GM23338 (cell line): ENCODE data around the gene CT47B1. TPM values are rescaled to one million over a fixed set of nuclear protein-coding genes. Genes with fewer than 3 reads are reported as not detected.
"Not testable (repeated sequence)": the region's sequence is repeated elsewhere in the genome, so short reads cannot be mapped to it uniquely, and the experiment has no call there.

ENCODE experiments used
- ATAC-seq: fragments of 200-7000 bp; cut with Tn5 transposase; 3 replicates; pipeline ENCODE4 v1.9.1; 2020
- DNase-seq: peaks from one replicate; pipeline ENCODE4 v3.0.0-alpha.2; 2015; ENCODE audit warnings: low spot score
- H2AFZ ChIP-seq: fragments of 200-600 bp; sonication (generic); 2 replicates; pipeline ENCODE4 v1.8.0; 2016; ENCODE audit warnings: antibody characterized with exemption, mild to moderate bottlenecking, moderate library complexity
- H3F3A ChIP-seq: fragments of 200-600 bp; sonication (generic); replicated peaks from 2 replicates; pipeline ENCODE4 v1.8.0; 2017; ENCODE audit warnings: antibody characterized with exemption, mixed run types, low read depth
- H3K27ac ChIP-seq: fragments of 200-600 bp; sonication (generic); 2 replicates; pipeline ENCODE4 v1.6.1; 2016; ENCODE audit warnings: low read depth
- H3K27me3 ChIP-seq: fragments of 200-600 bp; sonication (generic); 2 replicates; pipeline ENCODE4 v1.8.0; 2016; ENCODE audit warnings: mild to moderate bottlenecking, mixed run types, moderate library complexity; ENCODE audit not compliant: insufficient read depth
- H3K36me3 ChIP-seq: fragments of 200-600 bp; sonication (generic); 2 replicates; pipeline ENCODE4 v1.8.0; 2016; ENCODE audit warnings: mild to moderate bottlenecking; ENCODE audit not compliant: insufficient read depth
- H3K4me1 ChIP-seq: fragments of 200-600 bp; sonication (generic); 2 replicates; pipeline ENCODE4 v1.8.0; 2016; ENCODE audit warnings: mild to moderate bottlenecking, moderate library complexity; ENCODE audit not compliant: insufficient read depth
- H3K4me2 ChIP-seq: fragments of 200-600 bp; sonication (generic); 2 replicates; pipeline ENCODE4 v1.7.1; 2017; ENCODE audit warnings: mixed run types
- H3K4me3 ChIP-seq: fragments of 200-600 bp; sonication (generic); 2 replicates; pipeline ENCODE4 v1.6.1; 2016; ENCODE audit warnings: mixed run types
- H3K79me2 ChIP-seq: fragments of 200-600 bp; sonication (generic); replicated peaks from 2 replicates; pipeline ENCODE4 v1.8.0; 2017; ENCODE audit warnings: mild to moderate bottlenecking; ENCODE audit not compliant: insufficient read depth
- H3K9me2 ChIP-seq: fragments of 200-600 bp; sonication (generic); 2 replicates; pipeline ENCODE4 v1.8.0; 2017; ENCODE audit not compliant: insufficient read depth
- H4K20me1 ChIP-seq: fragments of 200-600 bp; sonication (generic); replicated peaks from 2 replicates; pipeline ENCODE4 v1.8.0; 2017; ENCODE audit warnings: mild to moderate bottlenecking; ENCODE audit not compliant: insufficient read depth
- H3K27ac Mint-ChIP-seq: 2 replicates; pipeline ENCODE4 v1.8.0; 2020; ENCODE audit warnings: inconsistent platforms, mild to moderate bottlenecking, moderate library complexity, mixed read lengths
- H3K27me3 Mint-ChIP-seq: 3 replicates; pipeline ENCODE4 v1.8.0; 2022; ENCODE audit warnings: low read depth, mild to moderate bottlenecking, moderate library complexity, mixed read lengths, inconsistent platforms; ENCODE audit not compliant: insufficient read depth, poor library complexity
- H3K36me3 Mint-ChIP-seq: 3 replicates; pipeline ENCODE4 v1.8.0; 2021; ENCODE audit warnings: low read depth, mild to moderate bottlenecking, inconsistent platforms, moderate library complexity, mixed read lengths
- H3K4me1 Mint-ChIP-seq: 3 replicates; pipeline ENCODE4 v1.8.0; 2020; ENCODE audit warnings: mild to moderate bottlenecking, inconsistent platforms, mixed read lengths
- H3K4me3 Mint-ChIP-seq: 3 replicates; pipeline ENCODE4 v1.8.0; 2021; ENCODE audit warnings: moderate library complexity, mild to moderate bottlenecking, inconsistent platforms, mixed read lengths
- H3K9me3 Mint-ChIP-seq: 3 replicates; pipeline ENCODE4 v1.8.0; 2020; ENCODE audit warnings: moderate library complexity, mild to moderate bottlenecking, inconsistent platforms, mixed read lengths
- CREB1 ChIP-seq: fragments of 250-450 bp; sonication (Bioruptor Pico); IDR thresholded peaks from 2 replicates; pipeline ENCODE4 v1.5.0; 2020; ENCODE audit warnings: low read depth, mild to moderate bottlenecking, moderate library complexity
- EZH2 ChIP-seq: fragments of 200-600 bp; sonication (generic); IDR thresholded peaks from one replicate; pipeline ENCODE4 v1.8.0; 2017; ENCODE audit warnings: antibody characterized with exemption, mild to moderate bottlenecking, low read depth; ENCODE audit not compliant: unreplicated experiment
- EZH2phosphoT487 ChIP-seq: fragments of 200-600 bp; sonication (generic); IDR thresholded peaks from one replicate; pipeline ENCODE4 v1.8.1; 2018; ENCODE audit warnings: antibody characterized with exemption; ENCODE audit not compliant: unreplicated experiment
- JUNB ChIP-seq: IDR thresholded peaks from one replicate; pipeline ENCODE4 v1.6.1; 2016; ENCODE audit warnings: antibody characterized with exemption; ENCODE audit not compliant: unreplicated experiment
- POLR2AphosphoS5 ChIP-seq: IDR thresholded peaks from 2 replicates; pipeline ENCODE4 v1.6.1; 2016; ENCODE audit warnings: antibody characterized with exemption, low read depth
- STAT1 ChIP-seq: IDR thresholded peaks from one replicate; pipeline ENCODE4 v1.6.1; 2016; ENCODE audit warnings: antibody characterized with exemption; ENCODE audit not compliant: unreplicated experiment
- ZNF114 ChIP-seq: fragments of 250-450 bp; sonication (Bioruptor Pico); IDR thresholded peaks from 2 replicates; pipeline ENCODE4 v1.5.0; 2020; ENCODE audit warnings: mild to moderate bottlenecking, moderate library complexity
- ZNF331 ChIP-seq: fragments of 250-450 bp; sonication (Bioruptor Pico); IDR thresholded peaks from 2 replicates; pipeline ENCODE4 v1.5.0; 2020; ENCODE audit warnings: low read depth, mild to moderate bottlenecking, moderate library complexity
- long read RNA-seq: library from polyadenylated mRNA; unstranded; transcript quantifications from one replicate; pipeline ENCODE4 v2.0.0, GENCODE V29; 2020; ENCODE audit not compliant: unreplicated experiment
- polyA plus RNA-seq: library from polyadenylated mRNA; unstranded; fragments of >200 nt; fragmentation: Nextera tagmentation; extraction: Ambion mirVana; gene quantifications from 2 replicates; pipeline ENCODE4 v1.2.1, GENCODE V29; 2016
- total RNA-seq: library from RNA; depleted of rRNA; stranded (reverse); fragments of >200 nt; shearing (Covaris generic); gene quantifications from 2 replicates; pipeline ENCODE4 v1.2.3, GENCODE V29; 2014; rRNA removed
- TF ChIP-seq, protein P1 (sequence below), 2 experiments: fragments of 200-600 bp in 1 of 2; sonication (generic) in 1 of 2; conservative IDR thresholded peaks; 2 replicates each; pipeline versions ENCODE4 v1.5.1 to v1.6.1; 2016 to 2017; ENCODE audit warnings: antibody characterized with exemption in 2 of 2, low read depth in 2 of 2, mild to moderate bottlenecking in 2 of 2, moderate library complexity in 1 of 2
- TF ChIP-seq, protein P2 (sequence below): IDR thresholded peaks from one replicate; pipeline ENCODE4 v1.6.1; 2018; ENCODE audit warnings: antibody characterized with exemption; ENCODE audit not compliant: unreplicated experiment
- TF ChIP-seq, protein P3 (sequence below): IDR thresholded peaks from 2 replicates; pipeline ENCODE4 v1.6.1; 2016; ENCODE audit warnings: antibody characterized with exemption

Gene CT47B1
- not detected in 2 replicates for total RNA-seq
- polyA plus RNA-seq, result not detected in 2 replicates
- long read RNA-seq, result 0 reads

DNA sequence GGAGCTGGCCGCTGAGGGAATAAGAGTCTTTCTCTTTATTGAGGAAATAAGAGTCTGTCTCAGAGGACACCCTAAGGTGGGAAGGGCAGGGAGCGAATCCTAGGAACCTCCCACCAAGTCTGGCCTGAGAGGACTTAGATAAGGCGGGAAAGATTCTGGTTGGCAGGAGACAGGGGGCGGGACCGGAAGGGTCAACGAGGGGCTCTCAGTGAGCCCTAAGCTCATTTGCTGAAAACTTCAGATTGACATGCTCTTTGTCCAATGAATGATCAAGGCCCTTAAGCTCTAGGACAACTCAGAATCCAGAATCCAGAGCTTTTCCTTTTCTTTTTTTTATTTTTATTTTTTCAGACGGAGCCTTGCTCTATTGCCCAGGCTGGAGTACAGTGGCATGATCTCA, at the start of gene CT47B1:
Gene CT47B1 (minus strand): TSS at position 101 of the 400 bp plus-strand sequence. CDS start 196 bp downstream, outside the sequence.
- not testable (repeated sequence) for H3K27ac Mint-ChIP-seq

DNA sequence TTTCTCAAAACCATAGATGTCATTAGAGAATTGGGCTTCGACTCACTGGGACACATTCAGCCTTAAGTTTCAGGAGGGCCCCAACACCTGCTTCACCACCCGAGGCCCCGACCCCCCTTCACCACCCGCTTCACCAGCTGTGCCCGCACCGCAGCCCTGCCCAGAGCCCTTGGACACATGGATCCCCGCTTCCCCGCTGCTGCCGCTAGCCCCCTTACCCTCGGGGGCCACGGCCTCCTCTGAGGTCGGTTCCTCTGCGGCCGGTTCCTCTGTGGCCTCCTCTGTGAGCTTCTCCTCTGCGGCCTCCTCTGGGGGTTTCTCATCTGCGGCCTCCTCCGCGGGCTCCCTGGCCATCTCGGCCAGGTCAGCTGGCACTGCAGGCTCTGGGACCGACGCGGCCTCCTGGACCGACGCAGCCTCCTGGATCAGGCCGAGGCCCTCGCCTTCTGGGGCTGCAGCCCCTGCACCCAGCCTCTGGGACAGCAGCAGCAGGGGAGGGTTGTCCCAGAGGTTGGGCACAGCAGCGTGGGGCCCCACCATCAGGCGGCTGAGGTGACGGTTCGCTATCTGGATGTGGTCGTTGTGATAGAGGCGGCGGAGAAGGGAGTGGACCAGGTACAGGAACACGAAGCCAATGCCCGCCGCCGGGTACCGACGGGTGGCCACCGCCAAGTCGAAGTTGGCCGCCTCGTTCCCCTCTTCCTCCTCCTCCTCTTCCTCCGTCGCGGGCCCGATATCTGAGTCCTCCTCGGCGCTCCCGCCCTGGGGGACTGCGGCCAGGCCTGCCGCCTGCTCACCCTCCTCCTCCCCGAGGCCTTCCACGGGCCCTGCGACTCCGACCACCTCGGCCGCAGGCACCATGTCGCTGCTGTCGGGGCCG, 748 bp downstream of the CT47B1 start:
- DNase-seq (no peak), ATAC-seq (no peak)
- no peaks in the 10 kb centered on the region for H3K9me2 ChIP-seq
- Mint-ChIP-seq H3K4me1 (peaks cover 2% of the 10 kb centered on the region; the same call in 1 of the 3 replicates), H3K27me3 (peaks cover 4% of the 10 kb centered on the region), H3K27ac (no peak overlapping the region), H3K36me3 (no peaks in the 10 kb centered on the region), H3K4me3 (no peak overlapping the region), H3K9me3 (no peaks in the 10 kb centered on the region; the same call in 2 of the 3 replicates)
- H3K4me1 ChIP-seq, result no peaks in the 10 kb centered on the region
- H3K27ac ChIP-seq, result no peak overlapping the region
- no peaks in the 10 kb centered on the region for H4K20me1 ChIP-seq
- no peak overlapping the region for H2AFZ ChIP-seq
- no peaks in the 10 kb centered on the region for H3F3A ChIP-seq
- H3K4me3 ChIP-seq, result no peak overlapping the region
- H3K36me3 ChIP-seq, result no peaks in the 10 kb centered on the region
- H3K27me3 ChIP-seq, result no peaks in the 10 kb centered on the region
- H3K4me2 ChIP-seq, result no peak overlapping the region
- no peaks in the 10 kb centered on the region for H3K79me2 ChIP-seq
- TF ChIP-seq POLR2AphosphoS5 (no peak), JUNB (no peak), STAT1 (no peak), EZH2phosphoT487 (no peak), ZNF114 (CRISPR knock-in tag) (no peak), ZNF331 (CRISPR knock-in tag) (no peak), CREB1 (no peak), EZH2 (no peak)
- TF ChIP-seq, protein P1, sequence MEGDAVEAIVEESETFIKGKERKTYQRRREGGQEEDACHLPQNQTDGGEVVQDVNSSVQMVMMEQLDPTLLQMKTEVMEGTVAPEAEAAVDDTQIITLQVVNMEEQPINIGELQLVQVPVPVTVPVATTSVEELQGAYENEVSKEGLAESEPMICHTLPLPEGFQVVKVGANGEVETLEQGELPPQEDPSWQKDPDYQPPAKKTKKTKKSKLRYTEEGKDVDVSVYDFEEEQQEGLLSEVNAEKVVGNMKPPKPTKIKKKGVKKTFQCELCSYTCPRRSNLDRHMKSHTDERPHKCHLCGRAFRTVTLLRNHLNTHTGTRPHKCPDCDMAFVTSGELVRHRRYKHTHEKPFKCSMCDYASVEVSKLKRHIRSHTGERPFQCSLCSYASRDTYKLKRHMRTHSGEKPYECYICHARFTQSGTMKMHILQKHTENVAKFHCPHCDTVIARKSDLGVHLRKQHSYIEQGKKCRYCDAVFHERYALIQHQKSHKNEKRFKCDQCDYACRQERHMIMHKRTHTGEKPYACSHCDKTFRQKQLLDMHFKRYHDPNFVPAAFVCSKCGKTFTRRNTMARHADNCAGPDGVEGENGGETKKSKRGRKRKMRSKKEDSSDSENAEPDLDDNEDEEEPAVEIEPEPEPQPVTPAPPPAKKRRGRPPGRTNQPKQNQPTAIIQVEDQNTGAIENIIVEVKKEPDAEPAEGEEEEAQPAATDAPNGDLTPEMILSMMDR (conservative IDR thresholded peaks at IDR 0.05; ENCODE audit: low read depth in 2 of 2), result no peak
- TF ChIP-seq, protein P2, sequence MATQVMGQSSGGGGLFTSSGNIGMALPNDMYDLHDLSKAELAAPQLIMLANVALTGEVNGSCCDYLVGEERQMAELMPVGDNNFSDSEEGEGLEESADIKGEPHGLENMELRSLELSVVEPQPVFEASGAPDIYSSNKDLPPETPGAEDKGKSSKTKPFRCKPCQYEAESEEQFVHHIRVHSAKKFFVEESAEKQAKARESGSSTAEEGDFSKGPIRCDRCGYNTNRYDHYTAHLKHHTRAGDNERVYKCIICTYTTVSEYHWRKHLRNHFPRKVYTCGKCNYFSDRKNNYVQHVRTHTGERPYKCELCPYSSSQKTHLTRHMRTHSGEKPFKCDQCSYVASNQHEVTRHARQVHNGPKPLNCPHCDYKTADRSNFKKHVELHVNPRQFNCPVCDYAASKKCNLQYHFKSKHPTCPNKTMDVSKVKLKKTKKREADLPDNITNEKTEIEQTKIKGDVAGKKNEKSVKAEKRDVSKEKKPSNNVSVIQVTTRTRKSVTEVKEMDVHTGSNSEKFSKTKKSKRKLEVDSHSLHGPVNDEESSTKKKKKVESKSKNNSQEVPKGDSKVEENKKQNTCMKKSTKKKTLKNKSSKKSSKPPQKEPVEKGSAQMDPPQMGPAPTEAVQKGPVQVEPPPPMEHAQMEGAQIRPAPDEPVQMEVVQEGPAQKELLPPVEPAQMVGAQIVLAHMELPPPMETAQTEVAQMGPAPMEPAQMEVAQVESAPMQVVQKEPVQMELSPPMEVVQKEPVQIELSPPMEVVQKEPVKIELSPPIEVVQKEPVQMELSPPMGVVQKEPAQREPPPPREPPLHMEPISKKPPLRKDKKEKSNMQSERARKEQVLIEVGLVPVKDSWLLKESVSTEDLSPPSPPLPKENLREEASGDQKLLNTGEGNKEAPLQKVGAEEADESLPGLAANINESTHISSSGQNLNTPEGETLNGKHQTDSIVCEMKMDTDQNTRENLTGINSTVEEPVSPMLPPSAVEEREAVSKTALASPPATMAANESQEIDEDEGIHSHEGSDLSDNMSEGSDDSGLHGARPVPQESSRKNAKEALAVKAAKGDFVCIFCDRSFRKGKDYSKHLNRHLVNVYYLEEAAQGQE, result no peak
- TF ChIP-seq, protein P3, sequence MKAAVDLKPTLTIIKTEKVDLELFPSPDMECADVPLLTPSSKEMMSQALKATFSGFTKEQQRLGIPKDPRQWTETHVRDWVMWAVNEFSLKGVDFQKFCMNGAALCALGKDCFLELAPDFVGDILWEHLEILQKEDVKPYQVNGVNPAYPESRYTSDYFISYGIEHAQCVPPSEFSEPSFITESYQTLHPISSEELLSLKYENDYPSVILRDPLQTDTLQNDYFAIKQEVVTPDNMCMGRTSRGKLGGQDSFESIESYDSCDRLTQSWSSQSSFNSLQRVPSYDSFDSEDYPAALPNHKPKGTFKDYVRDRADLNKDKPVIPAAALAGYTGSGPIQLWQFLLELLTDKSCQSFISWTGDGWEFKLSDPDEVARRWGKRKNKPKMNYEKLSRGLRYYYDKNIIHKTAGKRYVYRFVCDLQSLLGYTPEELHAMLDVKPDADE, result no peak

More for the DNA sequence above, at the start of gene CT47B1:
- H3F3A ChIP-seq, H3K4me1 Mint-ChIP-seq, H3K79me2 ChIP-seq, H3K36me3 Mint-ChIP-seq, H3K4me2 ChIP-seq, H3K4me1 ChIP-seq, H2AFZ ChIP-seq, H3K27ac ChIP-seq, H3K4me3 Mint-ChIP-seq, H3K4me3 ChIP-seq, ATAC-seq, H3K27me3 Mint-ChIP-seq, H3K36me3 ChIP-seq, H4K20me1 ChIP-seq, H3K9me2 ChIP-seq, H3K27me3 ChIP-seq, DNase-seq, H3K9me3 Mint-ChIP-seq: not testable (repeated sequence)
